Body of pancreas (tissue), 4 donors: ENCODE results near the gene FXR2. TPM values are rescaled to one million over a fixed set of nuclear protein-coding genes. Genes with fewer than 3 reads are reported as not detected.

ENCODE experiments used
- ATAC-seq: fragments of 150-250 bp; one replicate; pipeline ENCODE4 v1.9.1; 2016
- DNase-seq, 4 donors: peaks; one replicate each; pipeline ENCODE4 v3.0.0-alpha.2; 2019
- H3K27ac ChIP-seq, 4 donors: fragments of 200-600 bp; sonication (generic); 1 replicate in 3 of 4; 2 replicates in 1 of 4; pipeline versions ENCODE4 v1.5.1 to v1.6.1; 2016 to 2019; ENCODE audit warnings: mild to moderate bottlenecking in 1 of 4, mixed read lengths in 1 of 4, moderate library complexity in 1 of 4
- H3K27me3 ChIP-seq, 2 donors: fragments of 200-600 bp; sonication (generic); one replicate each; pipeline ENCODE4 v1.6.0; 2016; ENCODE audit warnings: mild to moderate bottlenecking in 1 of 2
- H3K36me3 ChIP-seq, 2 donors: fragments of 200-600 bp; sonication (generic); replicated peaks in 1 of 2; 2 replicates each; pipeline ENCODE4 v1.5.1; 2016; ENCODE audit warnings: low read depth in 2 of 2; ENCODE audit not compliant: insufficient read depth in 1 of 2
- H3K4me1 ChIP-seq: fragments of 200-600 bp; sonication (generic); one replicate; pipeline ENCODE4 v1.6.0; 2016
- H3K4me3 ChIP-seq, 2 donors: fragments of 200-600 bp; sonication (generic); 1 replicate in 1 of 2; 2 replicates in 1 of 2; pipeline ENCODE4 v1.5.1; 2016 to 2019
- H3K9me3 ChIP-seq, 3 donors: fragments of 200-600 bp; sonication (generic); 1 replicate in 2 of 3; 2 replicates in 1 of 3; pipeline ENCODE4 v1.5.1; 2016
- POLR2A ChIP-seq, 3 donors: fragments of 450-650 bp; IDR thresholded peaks; one replicate each; pipeline ENCODE4 v1.6.1; 2016; ENCODE audit warnings: antibody characterized with exemption in 3 of 3, mild to moderate bottlenecking in 2 of 3
- WGBS, 2 donors: methylation state at CpG; one replicate each; pipeline ENCODE4 v1.1.5; 2017; 5-methylcytosine and 5-hydroxymethylcytosine counted together
- intact Hi-C: fragments of 100-400 bp; cut with DNase I; formaldehyde crosslinking; loops from one replicate; pipeline ENCODE4 v1.15.1; 2023
- small RNA-seq: library from RNA; depleted of rRNA; stranded (forward); fragments of <200 nt; gene quantifications from one replicate; pipeline ENCODE3, GENCODE V24; 2016
- total RNA-seq, 2 donors: library from RNA; depleted of rRNA; stranded (reverse); fragments of >200 nt; gene quantifications; one replicate each; pipeline ENCODE4 v1.1.0, GENCODE V29; 2016
- TF ChIP-seq, protein P1 (sequence below), 7 experiments: fragments of 450-650 bp in 4 of 7; fragments of 200-600 bp in 3 of 7; sonication (generic) in 3 of 7; IDR thresholded peaks; one replicate each; pipeline ENCODE4 v1.5.1; 2016 to 2019; ENCODE audit warnings: antibody characterized with exemption in 7 of 7

Gene FXR2
- total RNA-seq, 2 donors from 2014 or later = 10.2 to 10.9 TPM

DNA sequence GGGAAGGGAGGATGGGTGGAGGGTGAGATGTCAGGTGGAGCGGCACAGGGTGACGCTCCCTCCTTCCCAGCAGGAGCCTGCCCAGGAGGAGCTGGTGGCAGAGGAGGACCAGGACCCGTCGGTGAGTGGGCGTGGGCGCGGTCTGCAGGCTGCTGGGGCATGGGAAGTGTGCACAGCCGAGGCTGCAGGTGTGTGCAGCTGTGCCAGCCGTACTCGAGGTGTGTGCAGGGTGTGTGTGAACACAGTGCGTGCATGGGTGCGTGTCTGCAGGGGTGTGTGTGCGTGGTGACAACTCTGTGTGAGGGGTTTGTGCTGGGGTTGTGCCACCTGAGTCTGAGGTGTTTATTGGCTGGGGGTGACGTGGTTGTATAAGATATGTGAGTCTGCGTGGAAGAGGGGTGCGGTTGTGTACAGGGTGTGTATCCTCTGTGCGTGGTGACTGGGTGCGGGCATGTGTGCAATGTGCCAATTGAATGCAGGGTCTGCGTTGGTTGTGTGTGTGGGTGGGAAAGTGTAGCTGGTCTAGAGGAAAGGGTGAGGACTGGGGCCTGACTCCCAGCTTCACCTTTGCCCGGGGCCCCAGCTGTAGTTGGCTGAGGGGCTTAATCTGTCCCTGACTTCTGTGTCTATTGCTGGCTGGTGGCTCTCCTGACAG lies 65.2 kb downstream of the FXR2 start:
- WGBS, 2 donors = 30 to 49% methylated on average over 14 to 20 of the region's 20 CpGs
- peak overlapping the region; percentile 62 to 86 (median 74) for H3K27ac ChIP-seq
- H3K9me3 ChIP-seq = no peaks in the 10 kb centered on the region
- TF ChIP-seq POLR2A (IDR thresholded peaks at IDR 0.05) = no peak
- TF ChIP-seq, protein P1, sequence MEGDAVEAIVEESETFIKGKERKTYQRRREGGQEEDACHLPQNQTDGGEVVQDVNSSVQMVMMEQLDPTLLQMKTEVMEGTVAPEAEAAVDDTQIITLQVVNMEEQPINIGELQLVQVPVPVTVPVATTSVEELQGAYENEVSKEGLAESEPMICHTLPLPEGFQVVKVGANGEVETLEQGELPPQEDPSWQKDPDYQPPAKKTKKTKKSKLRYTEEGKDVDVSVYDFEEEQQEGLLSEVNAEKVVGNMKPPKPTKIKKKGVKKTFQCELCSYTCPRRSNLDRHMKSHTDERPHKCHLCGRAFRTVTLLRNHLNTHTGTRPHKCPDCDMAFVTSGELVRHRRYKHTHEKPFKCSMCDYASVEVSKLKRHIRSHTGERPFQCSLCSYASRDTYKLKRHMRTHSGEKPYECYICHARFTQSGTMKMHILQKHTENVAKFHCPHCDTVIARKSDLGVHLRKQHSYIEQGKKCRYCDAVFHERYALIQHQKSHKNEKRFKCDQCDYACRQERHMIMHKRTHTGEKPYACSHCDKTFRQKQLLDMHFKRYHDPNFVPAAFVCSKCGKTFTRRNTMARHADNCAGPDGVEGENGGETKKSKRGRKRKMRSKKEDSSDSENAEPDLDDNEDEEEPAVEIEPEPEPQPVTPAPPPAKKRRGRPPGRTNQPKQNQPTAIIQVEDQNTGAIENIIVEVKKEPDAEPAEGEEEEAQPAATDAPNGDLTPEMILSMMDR (IDR thresholded peaks at IDR 0.05) = no peak
- H3K36me3 ChIP-seq = no peaks in the 10 kb centered on the region
- peak; percentile 69 for ATAC-seq
- H3K4me3 ChIP-seq = peak overlapping the region; percentile 36 to 81
- intact Hi-C loops = no loop called here
- H3K4me1 ChIP-seq = peaks cover 17% of the 10 kb centered on the region
- no peaks in the 10 kb centered on the region for H3K27me3 ChIP-seq
- DNase-seq = peak in 3 of 4 donors; percentile 24 to 39 (median 37)

DNA sequence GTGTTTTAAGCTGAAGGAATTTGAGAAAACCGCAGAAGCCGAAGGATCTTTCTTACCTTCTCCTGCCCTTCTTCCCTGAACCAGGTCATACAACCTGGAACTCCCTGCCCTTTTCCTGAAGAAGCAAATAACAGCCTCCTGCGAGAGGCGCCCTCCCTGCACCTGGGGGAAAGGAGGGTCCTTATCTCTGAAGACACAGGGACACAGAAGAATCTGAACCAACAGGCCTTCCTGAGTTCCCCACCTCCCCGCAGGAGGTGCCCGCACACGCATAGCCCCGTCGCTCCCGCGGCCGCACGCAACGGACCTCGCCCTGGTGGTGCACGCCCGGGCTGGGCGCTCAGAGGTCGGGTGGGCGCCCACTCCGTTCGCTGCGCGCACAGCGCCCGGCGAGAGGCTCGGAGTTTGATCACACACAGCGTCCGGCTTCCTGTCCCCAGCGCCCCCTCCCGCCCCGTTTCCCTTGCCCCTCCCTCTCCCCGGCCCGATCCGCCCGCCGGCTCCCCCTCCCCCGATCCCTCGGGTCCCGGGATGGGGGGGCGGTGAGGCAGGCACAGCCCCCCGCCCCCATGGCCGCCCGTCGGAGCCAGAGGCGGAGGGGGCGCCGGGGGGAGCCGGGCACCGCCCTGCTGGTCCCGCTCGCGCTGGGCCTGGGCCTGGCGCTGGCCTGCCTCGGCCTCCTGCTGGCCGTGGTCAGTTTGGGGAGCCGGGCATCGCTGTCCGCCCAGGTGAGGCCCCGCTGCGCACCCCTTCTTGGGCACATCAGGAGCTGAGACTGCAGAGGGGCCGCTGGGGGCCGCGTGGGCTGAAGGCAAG lies 65.9 kb downstream of the FXR2 start, which contains the start of gene TNFSF12:
TNFSF12 (plus strand) TSS at position 474 of the 816 bp plus-strand sequence; CDS start at position 570, 96 bp downstream.
- WGBS, 2 donors = 1 to 8% methylated on average over 2 to 36 of the region's 65 CpGs
- H3K4me1 ChIP-seq = peaks cover 17% of the 10 kb centered on the region
- H3K27ac ChIP-seq = peak within 1 kb of the TSS; percentile 62 to 86 (median 74)

DNA sequence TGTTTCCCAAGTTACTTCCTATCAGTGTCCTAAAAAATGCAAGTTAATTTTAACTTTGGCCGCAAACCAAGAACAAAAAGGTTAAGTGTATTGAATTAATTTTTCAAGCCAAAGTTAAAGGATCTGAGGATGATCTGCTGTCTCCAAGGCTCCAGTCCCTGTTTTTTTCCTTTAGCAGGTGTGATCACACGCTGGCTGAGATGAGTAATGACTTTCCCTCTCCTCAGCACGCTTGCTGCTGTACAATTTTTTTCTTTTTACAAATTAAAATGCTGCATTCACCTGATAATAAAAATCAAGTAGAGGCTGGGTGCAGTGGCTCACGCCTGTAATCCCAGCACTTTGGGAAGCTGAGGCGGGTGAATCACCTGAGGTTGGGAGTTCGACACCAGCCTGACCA lies 69.8 kb downstream of the FXR2 start:
- Histone ChIP-seq H3K4me3 (no peak overlapping the region), H3K36me3 (no peaks in the 10 kb centered on the region), H3K9me3 (no peaks in the 10 kb centered on the region), H3K4me1 (peaks cover 13% of the 10 kb centered on the region), H3K27me3 (no peaks in the 10 kb centered on the region), H3K27ac (no peak overlapping the region)
- DNase-seq = no peak
- TF ChIP-seq POLR2A (IDR thresholded peaks at IDR 0.05) = no peak
- TF ChIP-seq, protein P1 (IDR thresholded peaks at IDR 0.05) = no peak
- ATAC-seq = no peak
- intact Hi-C loops = no loop called here
- WGBS, 2 donors = 53 to 55% methylated on average over 6 of the region's 6 CpGs

More for the DNA sequence above, 65.9 kb downstream of the FXR2 start, which contains the start of gene TNFSF12:
- TF ChIP-seq POLR2A (IDR thresholded peaks at IDR 0.05) = peak in 2 of 3 donors; percentile 48 to 51
- TF ChIP-seq, protein P1 (IDR thresholded peaks at IDR 0.05) = peak in 6 of 7 experiments; percentile 5 to 38 (median 30)
- intact Hi-C loops = no loop called here
- Histone ChIP-seq H3K4me3 (peak within 1 kb of the TSS; percentile 36 to 81), H3K27me3 (no peaks in the 10 kb centered on the region), H3K36me3 (no peaks in the 10 kb centered on the region), H3K9me3 (no peaks in the 10 kb centered on the region)
- ATAC-seq = peak; percentile 87
- peak; percentile 61 to 73 (median 68) for DNase-seq

Small RNAs within 50 kb of the gene (small RNA-seq; reads per million reads assigned to genes)
- gene CD68 = not detected
- not detected for gene SNORA48
- not detected for gene SNORD10

Other genes starting within 250 kb of the FXR2 start
- gene TNK1, start 233.8 kb downstream of the FXR2 start, total RNA-seq = 10 to 100 TPM; 12.7 to 15.8 TPM
- 10 to 100 TPM; 13.2 to 15.8 TPM for gene PLSCR3, start 220.4 kb downstream of the FXR2 start, total RNA-seq
- gene TMEM256, start 210.8 kb downstream of the FXR2 start, total RNA-seq = 10 to 100 TPM; 14.5 to 21.8 TPM
- 1 to 10 TPM; 5.2 to 6.3 TPM for gene NLGN2, start 207.1 kb downstream of the FXR2 start, total RNA-seq
- not detected for gene SPEM1, start 194.6 kb downstream of the FXR2 start, total RNA-seq
- gene SPEM2, start 189.3 kb downstream of the FXR2 start, total RNA-seq = not detected
- gene SPEM3, start 186.0 kb downstream of the FXR2 start, total RNA-seq = not detected
- 1 to 10 TPM; 3.6 to 9.6 TPM for gene TMEM102, start 179.5 kb downstream of the FXR2 start, total RNA-seq
- 1 to 10 TPM in 1 of 2 donors, not detected in 1; 2.1 TPM for gene FGF11, start 175.4 kb downstream of the FXR2 start, total RNA-seq
- gene CHRNB1, start 169.8 kb downstream of the FXR2 start, total RNA-seq = 1 to 10 TPM; 2.6 to 8.8 TPM
- 10 to 100 TPM; 30.9 to 38.2 TPM for gene ZBTB4, start 135.3 kb downstream of the FXR2 start, total RNA-seq
- not detected for gene SLC35G6, start 133.5 kb downstream of the FXR2 start, total RNA-seq
- gene POLR2A, start 130.5 kb downstream of the FXR2 start, total RNA-seq = 100 to 1,000 TPM in 1 of 2 donors, 10 to 100 TPM in 1; 36.3 to 124 TPM
- gene TNFSF12, start 65.8 kb downstream of the FXR2 start, total RNA-seq = 10 to 100 TPM; 32.2 to 48.8 TPM
- gene TNFSF13, start 56.1 kb downstream of the FXR2 start, total RNA-seq = 10 to 100 TPM; 11.9 to 18.8 TPM
- gene SENP3, start 53.0 kb downstream of the FXR2 start, total RNA-seq = 10 to 100 TPM; 25.7 to 28.0 TPM
- gene CD68, start 35.3 kb downstream of the FXR2 start, total RNA-seq = 10 to 100 TPM in 1 of 2 donors, 1 to 10 TPM in 1; 4.3 to 14.8 TPM
- 10 to 100 TPM; 27.0 to 37.6 TPM for gene MPDU1, start 31.0 kb downstream of the FXR2 start, total RNA-seq
- not detected for gene SOX15, start 24.8 kb downstream of the FXR2 start, total RNA-seq
- 100 to 1,000 TPM in 1 of 2 donors, 10 to 100 TPM in 1; 59.9 to 148 TPM for gene SAT2, start 12.9 kb upstream of the FXR2 start, total RNA-seq
- not detected for gene SHBG, start 15.2 kb upstream of the FXR2 start, total RNA-seq
- gene ATP1B2, start 36.0 kb upstream of the FXR2 start, total RNA-seq = 1 to 10 TPM in 1 of 2 donors, under 1 TPM in 1; 0.78 to 1.3 TPM
- 10 to 100 TPM; 12.2 TPM for gene TP53, start 72.6 kb upstream of the FXR2 start, total RNA-seq
- gene WRAP53, start 73.6 kb upstream of the FXR2 start, total RNA-seq = 1 to 10 TPM; 3.4 to 5.6 TPM
- under 1 TPM; 0.33 to 0.78 TPM for gene EFNB3, start 90.3 kb upstream of the FXR2 start, total RNA-seq
- gene DNAH2, start 102.8 kb upstream of the FXR2 start, total RNA-seq = under 1 TPM; 0.26 to 0.66 TPM
- 10 to 100 TPM in 1 of 2 donors, 1 to 10 TPM in 1; 7.5 to 20.1 TPM for gene KDM6B, start 219.3 kb upstream of the FXR2 start, total RNA-seq
- 10 to 100 TPM in 1 of 2 donors, 1 to 10 TPM in 1; 6.0 to 16.2 TPM for gene TMEM88, start 240.2 kb upstream of the FXR2 start, total RNA-seq
- 10 to 100 TPM; 25.7 to 50.1 TPM for gene NAA38, start 242.7 kb upstream of the FXR2 start, total RNA-seq
- gene CYB5D1, start 243.1 kb upstream of the FXR2 start, total RNA-seq = 10 to 100 TPM in 1 of 2 donors, 1 to 10 TPM in 1; 5.7 to 16.5 TPM